Adrenal gland (tissue), 5 donors: ENCODE results near the gene SHISA6.

Experiments
- POLR2A ChIP-seq, 2 donors: fragments of 450-650 bp; IDR thresholded peaks; one replicate each; pipeline ENCODE4 v1.6.1; 2017; ENCODE audit warnings: antibody characterized with exemption in 2 of 2, mild to moderate bottlenecking in 2 of 2, moderate library complexity in 1 of 2
- TF ChIP-seq, protein P1 (sequence below), 6 experiments: fragments of 450-650 bp in 4 of 6; fragments of 200-600 bp in 2 of 6; sonication (generic) in 1 of 6; IDR thresholded peaks; 1 replicate in 5 of 6; 2 replicates in 1 of 6; pipeline versions ENCODE4 v1.5.1 to v1.8.0; 2016 to 2021; ENCODE audit warnings: antibody characterized with exemption in 6 of 6, mild to moderate bottlenecking in 2 of 6, moderate library complexity in 1 of 6
- donor health status: DM: no; HTN: no; CAD: no.

DNA sequence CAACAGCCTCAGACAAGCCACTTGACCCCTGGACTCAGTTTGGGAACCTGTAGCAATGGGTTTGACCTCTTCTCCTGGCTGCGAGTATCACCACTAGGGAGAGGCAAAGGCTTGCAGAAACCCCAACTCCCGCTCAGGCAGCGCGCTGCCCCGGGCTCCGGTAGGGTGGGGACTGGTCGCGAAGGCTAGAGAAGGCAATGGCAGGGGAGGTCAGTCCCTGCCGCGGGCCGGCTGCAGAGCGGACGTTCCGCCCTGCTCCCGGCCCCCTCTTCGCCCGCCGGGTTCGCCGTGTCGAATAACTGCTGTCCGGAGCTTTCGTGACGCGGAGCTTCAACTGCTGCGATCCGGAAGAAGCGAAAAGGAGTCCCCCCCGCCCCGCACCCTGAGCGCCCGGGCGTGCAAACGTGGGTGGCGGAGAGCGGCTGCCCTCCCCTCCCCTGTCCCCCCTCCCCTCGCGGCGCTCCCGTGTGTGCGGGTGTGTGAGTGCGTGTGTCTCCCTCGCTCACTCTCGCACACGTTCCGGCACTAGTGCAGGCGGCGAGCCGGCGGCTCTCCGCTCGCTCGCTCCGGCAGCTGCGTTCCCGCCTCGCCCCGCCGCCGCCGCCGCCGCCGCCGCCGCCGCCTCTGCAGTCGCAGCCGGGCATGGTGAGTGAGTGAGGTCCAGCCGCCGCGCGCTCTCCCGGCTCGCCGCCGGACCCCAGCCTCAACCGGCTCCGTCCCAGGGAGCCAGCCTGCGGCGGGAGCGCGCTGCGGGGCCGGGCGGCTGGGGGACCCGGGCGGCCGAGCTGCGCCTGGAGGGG, 772 bp upstream of the SHISA6 start:
- TF ChIP-seq, protein P1, sequence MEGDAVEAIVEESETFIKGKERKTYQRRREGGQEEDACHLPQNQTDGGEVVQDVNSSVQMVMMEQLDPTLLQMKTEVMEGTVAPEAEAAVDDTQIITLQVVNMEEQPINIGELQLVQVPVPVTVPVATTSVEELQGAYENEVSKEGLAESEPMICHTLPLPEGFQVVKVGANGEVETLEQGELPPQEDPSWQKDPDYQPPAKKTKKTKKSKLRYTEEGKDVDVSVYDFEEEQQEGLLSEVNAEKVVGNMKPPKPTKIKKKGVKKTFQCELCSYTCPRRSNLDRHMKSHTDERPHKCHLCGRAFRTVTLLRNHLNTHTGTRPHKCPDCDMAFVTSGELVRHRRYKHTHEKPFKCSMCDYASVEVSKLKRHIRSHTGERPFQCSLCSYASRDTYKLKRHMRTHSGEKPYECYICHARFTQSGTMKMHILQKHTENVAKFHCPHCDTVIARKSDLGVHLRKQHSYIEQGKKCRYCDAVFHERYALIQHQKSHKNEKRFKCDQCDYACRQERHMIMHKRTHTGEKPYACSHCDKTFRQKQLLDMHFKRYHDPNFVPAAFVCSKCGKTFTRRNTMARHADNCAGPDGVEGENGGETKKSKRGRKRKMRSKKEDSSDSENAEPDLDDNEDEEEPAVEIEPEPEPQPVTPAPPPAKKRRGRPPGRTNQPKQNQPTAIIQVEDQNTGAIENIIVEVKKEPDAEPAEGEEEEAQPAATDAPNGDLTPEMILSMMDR (IDR thresholded peaks at IDR 0.05), result no peak
- no peak for TF ChIP-seq POLR2A (IDR thresholded peaks at IDR 0.05)
